Keratinocyte (primary cell): ENCODE measurements around the gene TTYH1. TPM values are rescaled to one million over a fixed set of nuclear protein-coding genes. Genes with fewer than 3 reads are reported as not detected.

Experiments used
- DNase-seq: peaks from one replicate; pipeline ENCODE4 v3.0.0-alpha.2; 2011; ENCODE audit warnings: low read depth, missing footprints, low spot score
- FAIRE-seq: peaks from 2 replicates; lab custom pipeline; 2011; peaks lifted over from hg19 to GRCh38; lab: Jason Lieb, UNC
- H2AFZ ChIP-seq: 2 replicates; pipeline ENCODE4 v1.6.0; 2012; ENCODE audit warnings: low read length, control low read depth, inconsistent platforms; ENCODE audit not compliant: control insufficient read depth
- H3K27ac ChIP-seq: 2 replicates; pipeline ENCODE4 v1.5.1; 2011; ENCODE audit warnings: low read length; ENCODE audit not compliant: control insufficient read depth, insufficient read depth
- H3K27me3 ChIP-seq: 3 replicates; pipeline ENCODE4 v1.6.0; 2011; ENCODE audit warnings: low read length; ENCODE audit not compliant: control insufficient read depth, insufficient read depth; ENCODE audit errors: extremely low read depth
- H3K36me3 ChIP-seq, 2 experiments: 2 replicates in 1 of 2; 3 replicates in 1 of 2; pipeline ENCODE4 v1.5.1; 2011; ENCODE audit warnings: low read length in 2 of 2, mild to moderate bottlenecking in 1 of 2; ENCODE audit not compliant: control insufficient read depth in 2 of 2, insufficient read depth in 2 of 2; ENCODE audit errors: extremely low read depth in 1 of 2
- H3K4me1 ChIP-seq: 3 replicates; pipeline ENCODE4 v1.5.1; 2011; ENCODE audit warnings: low read length; ENCODE audit not compliant: control insufficient read depth, insufficient read depth; ENCODE audit errors: extremely low read depth
- H3K4me2 ChIP-seq: 3 replicates; pipeline ENCODE4 v1.6.0; 2011; ENCODE audit warnings: low read depth, low read length; ENCODE audit not compliant: control insufficient read depth, insufficient read depth; ENCODE audit errors: extremely low read depth
- H3K4me3 ChIP-seq, 3 experiments: fragments of 200-600 bp in 1 of 3; sonication (generic) in 1 of 3; 2 replicates in 2 of 3; 3 replicates in 1 of 3; pipeline ENCODE4 v1.5.1; 2011 to 2016; ENCODE audit warnings: low read length in 3 of 3, mild to moderate bottlenecking in 3 of 3, control low read depth in 2 of 3, inconsistent platforms in 1 of 3, low read depth in 1 of 3, mixed read lengths in 1 of 3, mixed run types in 1 of 3, moderate library complexity in 1 of 3; ENCODE audit not compliant: control insufficient read depth in 2 of 3, insufficient read depth in 2 of 3; ENCODE audit errors: extremely low read depth in 1 of 3
- H3K79me2 ChIP-seq: 2 replicates; pipeline ENCODE4 v1.6.0; 2012; ENCODE audit warnings: low read length; ENCODE audit not compliant: control insufficient read depth, insufficient read depth
- H3K9ac ChIP-seq: 3 replicates; pipeline ENCODE4 v1.6.0; 2011; ENCODE audit warnings: low read length; ENCODE audit not compliant: control insufficient read depth, insufficient read depth; ENCODE audit errors: extremely low read depth
- H3K9me1 ChIP-seq: 3 replicates; pipeline ENCODE4 v1.6.0; 2011; ENCODE audit warnings: low read length; ENCODE audit not compliant: control insufficient read depth, insufficient read depth; ENCODE audit errors: extremely low read depth
- H3K9me3 ChIP-seq: 2 replicates; pipeline ENCODE4 v1.5.1; 2012; ENCODE audit warnings: low read depth, low read length; ENCODE audit not compliant: control insufficient read depth
- H4K20me1 ChIP-seq: 3 replicates; pipeline ENCODE4 v1.6.0; 2011; ENCODE audit warnings: low read length; ENCODE audit not compliant: control insufficient read depth, insufficient read depth; ENCODE audit errors: extremely low read depth
- CTCF ChIP-seq, 3 experiments: IDR thresholded peaks in 1 of 3; conservative IDR thresholded peaks in 1 of 3; optimal IDR thresholded peaks in 1 of 3; 2 replicates in 2 of 3; 3 replicates in 1 of 3; pipeline versions ENCODE3 to v1.5.1; 2011; ENCODE audit warnings: low read length in 3 of 3, mild to moderate bottlenecking in 3 of 3, moderate library complexity in 2 of 3, control low read depth in 1 of 3, inconsistent platforms in 1 of 3; ENCODE audit not compliant: insufficient read depth in 2 of 3; ENCODE audit errors: extremely low read depth in 1 of 3
- EZH2 ChIP-seq: IDR thresholded peaks from one replicate; pipeline ENCODE4 v1.6.1; 2012; ENCODE audit warnings: inconsistent platforms, mild to moderate bottlenecking, low read length, moderate library complexity
- dilution Hi-C: fragments of 300-500 bp; cut with MboI; formaldehyde crosslinking; loops from one replicate; pipeline ENCODE4 v1.7.0; 2020; ENCODE audit warnings: low sequenced_read_pairs; ENCODE audit not compliant: extremely low pct_ligation_motif_present
- polyA plus RNA-seq, 5 experiments: library from polyadenylated mRNA; depleted of rRNA in 3 of 5; stranded (reverse) in 3 of 5; stranded (forward) in 1 of 5; unstranded in 1 of 5; fragments of >200 nt; gene quantifications; 1 replicate in 1 of 5; 2 replicates in 3 of 5; 3 replicates in 1 of 5; pipeline versions ENCODE4 v1.2.1 to v1.2.3, GENCODE V29; 2011 to 2012; ENCODE audit warnings: missing spikeins in 2 of 5, low read depth in 1 of 5, low replicate concordance in 1 of 5

TTYH1 gene
- polyA plus RNA-seq, 1 donor (not counting 4 experiments of a cell fraction or from before 2014, with no cell fraction given): 0.13 TPM

DNA sequence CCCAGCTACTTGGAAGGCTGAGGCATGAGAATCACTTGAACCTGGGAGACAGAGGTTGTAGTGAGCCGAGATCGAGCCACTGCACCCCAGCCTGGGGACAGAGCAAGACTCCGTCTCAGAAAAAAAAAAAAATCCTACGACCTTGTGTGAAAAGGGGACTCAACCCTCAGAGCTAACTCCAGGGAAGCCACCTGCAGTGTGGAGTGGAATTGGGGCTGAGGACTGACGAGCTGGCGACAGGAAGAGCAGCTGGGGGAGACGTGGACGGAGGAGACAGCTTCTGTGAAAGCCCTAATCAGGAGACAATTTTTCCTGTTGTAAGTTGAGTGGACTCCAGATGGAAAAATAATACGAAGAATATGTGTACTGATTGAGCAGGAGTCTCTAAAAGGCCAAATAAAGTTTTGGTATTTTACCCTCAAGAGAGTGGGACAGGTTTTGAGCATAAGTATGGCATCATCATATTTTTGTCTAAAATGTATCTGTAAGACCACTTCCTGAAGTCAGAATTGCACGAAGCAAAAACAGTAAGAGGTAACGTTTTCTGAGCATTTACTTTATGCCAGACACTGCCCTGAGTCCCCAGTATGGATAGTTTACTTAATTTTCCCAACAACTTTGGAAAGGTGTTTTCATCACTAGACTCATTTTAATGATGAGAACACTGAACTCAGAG lies 38.5 kb upstream of the TTYH1 start:
- dilution Hi-C loops: no loop called here
- H2AFZ ChIP-seq: no peak overlapping the region
- FAIRE-seq (no peak), DNase-seq (no peak)
- no peaks in the 10 kb centered on the region for H3K36me3 ChIP-seq
- TF ChIP-seq EZH2 (no peak), CTCF (optimal IDR thresholded peaks at IDR 0.05 in 1 of 3, IDR thresholded peaks at IDR 0.05 in 1 of 3, conservative IDR thresholded peaks at IDR 0.05 in 1 of 3; ENCODE audit: extremely low read depth in 1 of 3, insufficient read depth in 2 of 3, low read length in 3 of 3) (no peak)
- H3K27me3 ChIP-seq: no peaks in the 10 kb centered on the region
- H3K4me2 ChIP-seq: no peak overlapping the region
- no peak overlapping the region for H3K4me3 ChIP-seq
- H3K27ac ChIP-seq: no peak overlapping the region
- H3K9me3 ChIP-seq: peaks cover 1% of the 10 kb centered on the region
- no peaks in the 10 kb centered on the region for H4K20me1 ChIP-seq
- no peaks in the 10 kb centered on the region for H3K4me1 ChIP-seq
- H3K9ac ChIP-seq: no peak overlapping the region
- H3K79me2 ChIP-seq: no peaks in the 10 kb centered on the region
- no peaks in the 10 kb centered on the region for H3K9me1 ChIP-seq

GRCh38 chr19:54379187-54379678 lies 36.0 kb upstream of the TTYH1 start:
- Histone ChIP-seq H3K4me2 (no peak overlapping the region), H3K4me1 (no peaks in the 10 kb centered on the region), H3K9me3 (peaks cover 1% of the 10 kb centered on the region), H3K27me3 (no peaks in the 10 kb centered on the region), H3K79me2 (no peaks in the 10 kb centered on the region), H2AFZ (no peak overlapping the region), H3K27ac (no peak overlapping the region), H3K9me1 (no peaks in the 10 kb centered on the region), H3K36me3 (no peaks in the 10 kb centered on the region), H4K20me1 (no peaks in the 10 kb centered on the region), H3K9ac (no peak overlapping the region), H3K4me3 (no peak overlapping the region)
- TF ChIP-seq EZH2 (no peak), CTCF (optimal IDR thresholded peaks at IDR 0.05 in 1 of 3, IDR thresholded peaks at IDR 0.05 in 1 of 3, conservative IDR thresholded peaks at IDR 0.05 in 1 of 3; ENCODE audit: extremely low read depth in 1 of 3, insufficient read depth in 2 of 3, low read length in 3 of 3) (no peak)
- DNase-seq: no peak
- no peak for FAIRE-seq
- dilution Hi-C loops: no loop called here
